Caco-2 (cell line): Measurements from ENCODE around the gene C1orf52. TPM values are rescaled to one million over a fixed set of nuclear protein-coding genes. Genes with fewer than 3 reads are reported as not detected.
"Not testable (repeated sequence)": the region's sequence is repeated elsewhere in the genome, so short reads cannot be mapped to it uniquely, and the experiment has no call there.

ENCODE experiments used
- BruUV-seq: library from RNA; stranded (reverse); fragments of 400-500 nt; replicated peaks from 2 replicates; lab custom pipeline; 2021; lab: Mats Ljungman, UMichigan
- CTCF ChIA-PET: fragments of 300-600 bp; sonication (Branson Sonifier 250); formaldehyde crosslinking; loops from one replicate; lab custom pipeline; 2022; ENCODE audit warnings: antibody characterized with exemption; lab: Charles Lee
- POLR2A ChIA-PET: fragments of 300-600 bp; sonication (Branson Sonifier 250); formaldehyde crosslinking; loops from one replicate; lab custom pipeline; 2022; ENCODE audit warnings: antibody characterized with exemption; lab: Charles Lee
- DNase-seq, 2 experiments: peaks; one replicate each; pipeline versions ENCODE4 v3.0.0 to v3.0.0-alpha.2; 2020 to 2022
- H3K27me3 ChIP-seq: replicated peaks from 2 replicates; pipeline ENCODE4 v1.6.0; 2011; ENCODE audit warnings: low read length; ENCODE audit not compliant: control insufficient read depth, insufficient read depth
- H3K36me3 ChIP-seq: 2 replicates; pipeline ENCODE4 v1.5.1; 2011; ENCODE audit warnings: low read length; ENCODE audit not compliant: control insufficient read depth, insufficient read depth
- H3K4me1 ChIP-seq: fragments of 250-450 bp; sonication (Bioruptor Pico); 2 replicates; pipeline ENCODE4 v1.5.1; 2020; ENCODE audit warnings: mild to moderate bottlenecking
- H3K4me3 ChIP-seq: 2 replicates; pipeline ENCODE4 v1.5.1; 2011; ENCODE audit warnings: low read depth, mild to moderate bottlenecking, control low read depth, low read length
- H3K9me3 ChIP-seq: fragments of 250-450 bp; sonication (Bioruptor Pico); 2 replicates; pipeline ENCODE4 v1.5.1; 2020; ENCODE audit warnings: mild to moderate bottlenecking, moderate library complexity
- H3K27ac Mint-ChIP-seq: one replicate; pipeline ENCODE4 v1.8.0; 2022; ENCODE audit warnings: mixed read lengths; ENCODE audit not compliant: unreplicated experiment
- H3K27me3 Mint-ChIP-seq: one replicate; pipeline ENCODE4 v1.8.0; 2022; ENCODE audit warnings: mixed read lengths; ENCODE audit not compliant: insufficient read depth, unreplicated experiment
- H3K36me3 Mint-ChIP-seq: one replicate; pipeline ENCODE4 v1.8.0; 2022; ENCODE audit warnings: mild to moderate bottlenecking, mixed read lengths; ENCODE audit not compliant: insufficient read depth, unreplicated experiment
- H3K4me1 Mint-ChIP-seq: one replicate; pipeline ENCODE4 v1.8.0; 2022; ENCODE audit warnings: low read depth, mixed read lengths; ENCODE audit not compliant: unreplicated experiment
- H3K4me3 Mint-ChIP-seq: one replicate; pipeline ENCODE4 v1.8.0; 2022; ENCODE audit warnings: mild to moderate bottlenecking, moderate library complexity, mixed read lengths; ENCODE audit not compliant: unreplicated experiment
- H3K9me3 Mint-ChIP-seq: one replicate; pipeline ENCODE4 v1.8.0; 2022; ENCODE audit warnings: mixed read lengths; ENCODE audit not compliant: unreplicated experiment
- intact Hi-C: fragments of 100-400 bp; cut with micrococcal nuclease; formaldehyde crosslinking; loops from one replicate; pipeline ENCODE4 v1.10.0; 2022; ENCODE audit not compliant: unreplicated experiment
- total RNA-seq: library from RNA; stranded (reverse); gene quantifications from 2 replicates; pipeline ENCODE4 v1.2.3, GENCODE V29; 2022
- TF ChIP-seq, protein P1 (sequence below), 2 experiments: fragments of 200-600 bp in 1 of 2; IDR thresholded peaks; 1 replicate in 1 of 2; 2 replicates in 1 of 2; pipeline versions ENCODE4 v1.5.1 to v1.8.0; 2011 to 2022; ENCODE audit warnings: antibody characterized with exemption in 1 of 2, control low read depth in 1 of 2, inconsistent platforms in 1 of 2, low read depth in 1 of 2, low read length in 1 of 2, mild to moderate bottlenecking in 1 of 2, moderate library complexity in 1 of 2; ENCODE audit not compliant: insufficient read depth in 1 of 2, severe bottlenecking in 1 of 2, unreplicated experiment in 1 of 2

The C1orf52 gene
- total RNA-seq, 1 experiment from 2014 or later: 30.4 TPM

DNA sequence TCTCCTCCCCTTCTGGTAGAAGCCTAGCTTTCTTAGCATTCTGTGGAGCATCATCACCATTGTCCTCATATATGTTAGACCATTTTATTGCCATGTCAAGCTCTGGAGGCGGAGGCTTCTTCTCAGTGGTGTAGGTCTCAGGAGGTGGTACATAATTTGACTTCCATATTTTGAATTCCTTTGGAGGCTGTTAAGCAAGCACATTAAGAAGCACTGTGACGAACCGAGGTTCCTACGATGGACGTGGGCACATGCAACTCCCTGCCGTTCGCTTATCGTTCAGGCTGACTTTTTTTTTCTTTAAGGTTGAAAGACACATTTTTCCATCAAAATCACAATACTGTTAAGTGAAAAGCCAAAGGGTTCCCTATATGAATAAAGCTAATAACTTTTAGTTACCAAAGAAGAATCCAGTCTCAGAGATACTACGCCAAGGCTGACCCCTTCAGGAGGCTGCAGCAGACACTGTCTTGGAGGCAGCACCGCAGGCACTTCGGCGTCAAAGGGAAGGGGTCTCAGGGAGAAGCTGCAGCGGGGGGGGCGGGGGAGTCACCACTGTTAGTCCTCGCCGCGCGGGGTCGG is 835 bp downstream of the C1orf52 start:
- Histone ChIP-seq H3K27me3 (no peaks in the 10 kb centered on the region), H3K9me3 (no peaks in the 10 kb centered on the region), H3K4me1 (no peaks in the 10 kb centered on the region), H3K4me3 (peak overlapping the region; percentile 80), H3K36me3 (no peaks in the 10 kb centered on the region)
- no TSS peak for BruUV-seq
- H3K27me3 Mint-ChIP-seq: no peaks in the 10 kb centered on the region
- H3K9me3 Mint-ChIP-seq: no peaks in the 10 kb centered on the region
- peak overlapping the region; percentile 95 for H3K4me3 Mint-ChIP-seq
- intact Hi-C loops: loop anchor here (1.0 to 2.0 kb wide), 2 partner anchors 58 to 313 kb away; partner anchors contain the start of gene SYDE2
- TF ChIP-seq, protein P1, sequence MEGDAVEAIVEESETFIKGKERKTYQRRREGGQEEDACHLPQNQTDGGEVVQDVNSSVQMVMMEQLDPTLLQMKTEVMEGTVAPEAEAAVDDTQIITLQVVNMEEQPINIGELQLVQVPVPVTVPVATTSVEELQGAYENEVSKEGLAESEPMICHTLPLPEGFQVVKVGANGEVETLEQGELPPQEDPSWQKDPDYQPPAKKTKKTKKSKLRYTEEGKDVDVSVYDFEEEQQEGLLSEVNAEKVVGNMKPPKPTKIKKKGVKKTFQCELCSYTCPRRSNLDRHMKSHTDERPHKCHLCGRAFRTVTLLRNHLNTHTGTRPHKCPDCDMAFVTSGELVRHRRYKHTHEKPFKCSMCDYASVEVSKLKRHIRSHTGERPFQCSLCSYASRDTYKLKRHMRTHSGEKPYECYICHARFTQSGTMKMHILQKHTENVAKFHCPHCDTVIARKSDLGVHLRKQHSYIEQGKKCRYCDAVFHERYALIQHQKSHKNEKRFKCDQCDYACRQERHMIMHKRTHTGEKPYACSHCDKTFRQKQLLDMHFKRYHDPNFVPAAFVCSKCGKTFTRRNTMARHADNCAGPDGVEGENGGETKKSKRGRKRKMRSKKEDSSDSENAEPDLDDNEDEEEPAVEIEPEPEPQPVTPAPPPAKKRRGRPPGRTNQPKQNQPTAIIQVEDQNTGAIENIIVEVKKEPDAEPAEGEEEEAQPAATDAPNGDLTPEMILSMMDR (IDR thresholded peaks at IDR 0.05; ENCODE audit: insufficient read depth in 1 of 2, low read depth in 1 of 2, low read length in 1 of 2, severe bottlenecking in 1 of 2, unreplicated experiment in 1 of 2): no peak
- peaks cover 49% of the 10 kb centered on the region for H3K36me3 Mint-ChIP-seq
- H3K27ac Mint-ChIP-seq: peak overlapping the region; percentile 25
- ChIA-PET CTCF (interaction anchor here (0.7 to 2.5 kb wide), 14 partner anchors 14 to 1781 kb away, joined by 3 to 19 read pairs (median 6); partner anchors contain the start of gene BCL10), POLR2A (interaction anchor here (0.9 to 1.4 kb wide), 2 partner anchors 17 to 18 kb away, joined by 3 to 11 read pairs; partner anchors contain the start of gene BCL10)
- peaks cover 15% of the 10 kb centered on the region for H3K4me1 Mint-ChIP-seq
- no peak for DNase-seq

DNA sequence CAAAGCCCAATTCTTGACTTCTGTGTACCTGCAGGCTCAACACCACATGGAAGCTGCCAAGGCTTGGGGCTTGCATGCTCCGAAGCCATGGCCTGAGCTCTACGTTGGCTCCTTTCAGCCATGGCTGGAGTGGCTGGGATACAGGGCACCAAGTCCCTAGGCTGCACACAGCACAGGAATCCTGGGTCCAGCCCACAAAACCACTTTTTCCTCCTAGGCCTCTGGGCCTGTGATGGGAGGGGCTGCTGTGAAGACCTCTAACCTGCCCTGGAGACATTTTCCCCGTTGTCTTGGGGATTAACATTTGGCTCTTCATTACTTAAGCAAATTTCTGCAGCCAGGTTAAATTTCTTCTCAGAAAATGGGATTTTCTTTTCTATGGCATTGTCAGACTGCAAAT is 10.4 kb downstream of the C1orf52 start:
- H3K4me3 Mint-ChIP-seq, H3K9me3 ChIP-seq, H3K36me3 Mint-ChIP-seq, BruUV-seq, H3K36me3 ChIP-seq, H3K4me3 ChIP-seq, intact Hi-C loops, DNase-seq, H3K27me3 ChIP-seq, CTCF ChIA-PET, POLR2A ChIA-PET, H3K27ac Mint-ChIP-seq, H3K27me3 Mint-ChIP-seq: not testable (repeated sequence)
- H3K4me1 ChIP-seq: peaks cover 18% of the 10 kb centered on the region
- Mint-ChIP-seq H3K9me3 (peaks cover 28% of the 10 kb centered on the region), H3K4me1 (peaks cover 12% of the 10 kb centered on the region)

DNA sequence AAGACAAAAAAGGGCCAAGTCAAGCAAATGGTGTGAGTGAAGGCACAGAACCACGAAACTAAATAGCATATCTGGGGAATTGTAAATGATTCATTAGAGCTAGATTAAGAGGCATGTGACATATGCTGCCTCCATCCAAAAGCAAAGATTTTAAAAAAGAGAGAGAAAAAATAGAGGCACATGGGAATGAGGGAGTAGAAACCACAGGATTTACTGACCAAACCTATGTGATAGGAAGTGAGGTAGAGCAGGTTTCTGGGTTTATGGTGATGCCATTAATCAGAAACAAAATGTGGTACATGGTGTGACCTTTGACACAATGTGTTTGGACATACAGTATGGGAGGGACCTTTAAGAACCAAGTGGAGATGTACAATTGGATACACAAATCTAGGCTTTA is 13.6 kb downstream of the C1orf52 start:
- H3K36me3 ChIP-seq: no peaks in the 10 kb centered on the region
- no TSS peak for BruUV-seq
- TF ChIP-seq, protein P1 (IDR thresholded peaks at IDR 0.05; ENCODE audit: insufficient read depth in 1 of 2, low read depth in 1 of 2, low read length in 1 of 2, severe bottlenecking in 1 of 2, unreplicated experiment in 1 of 2): no peak
- CTCF ChIA-PET: no interaction called here
- H3K4me3 ChIP-seq: no peak overlapping the region
- H3K27me3 Mint-ChIP-seq: no peaks in the 10 kb centered on the region
- H3K4me3 Mint-ChIP-seq: no peak overlapping the region
- no peaks in the 10 kb centered on the region for H3K9me3 ChIP-seq
- peaks cover 26% of the 10 kb centered on the region for H3K4me1 ChIP-seq
- H3K27me3 ChIP-seq: no peaks in the 10 kb centered on the region
- POLR2A ChIA-PET: no interaction called here
- H3K27ac Mint-ChIP-seq: no peak overlapping the region
- intact Hi-C loops: no loop called here
- peaks cover 18% of the 10 kb centered on the region for H3K4me1 Mint-ChIP-seq
- peaks cover 28% of the 10 kb centered on the region for H3K9me3 Mint-ChIP-seq
- no peaks in the 10 kb centered on the region for H3K36me3 Mint-ChIP-seq
- DNase-seq: no peak
